Measurements from ENCODE around the gene DUSP6. TPM values are rescaled to one million over a fixed set of nuclear protein-coding genes. Genes with fewer than 3 reads are reported as not detected.

DUSP6 gene
- total and polyA plus RNA-seq, 2 of the 13 experiments (the other 11 are each of a cell fraction or from before 2014, with no cell fraction given), result 40.9 to 161 TPM

DNA sequence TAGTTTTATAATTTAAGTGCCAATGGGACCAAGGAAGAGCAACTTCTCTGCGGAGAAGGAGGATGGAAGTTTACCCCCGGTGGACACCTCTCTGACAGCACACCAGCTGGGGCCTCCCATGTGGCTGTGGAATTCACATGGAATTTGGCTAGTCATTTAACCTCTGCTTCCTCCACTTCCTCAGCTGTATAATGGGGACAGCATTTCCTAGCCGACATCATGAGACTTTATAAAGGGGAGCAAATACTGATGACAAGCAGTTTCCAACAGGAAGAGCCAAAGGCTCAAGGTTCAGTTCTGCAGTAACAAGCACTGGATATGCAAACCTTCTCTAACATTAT is 7.5 kb downstream of the DUSP6 start (continued):
- TF ChIP-seq, protein P1, sequence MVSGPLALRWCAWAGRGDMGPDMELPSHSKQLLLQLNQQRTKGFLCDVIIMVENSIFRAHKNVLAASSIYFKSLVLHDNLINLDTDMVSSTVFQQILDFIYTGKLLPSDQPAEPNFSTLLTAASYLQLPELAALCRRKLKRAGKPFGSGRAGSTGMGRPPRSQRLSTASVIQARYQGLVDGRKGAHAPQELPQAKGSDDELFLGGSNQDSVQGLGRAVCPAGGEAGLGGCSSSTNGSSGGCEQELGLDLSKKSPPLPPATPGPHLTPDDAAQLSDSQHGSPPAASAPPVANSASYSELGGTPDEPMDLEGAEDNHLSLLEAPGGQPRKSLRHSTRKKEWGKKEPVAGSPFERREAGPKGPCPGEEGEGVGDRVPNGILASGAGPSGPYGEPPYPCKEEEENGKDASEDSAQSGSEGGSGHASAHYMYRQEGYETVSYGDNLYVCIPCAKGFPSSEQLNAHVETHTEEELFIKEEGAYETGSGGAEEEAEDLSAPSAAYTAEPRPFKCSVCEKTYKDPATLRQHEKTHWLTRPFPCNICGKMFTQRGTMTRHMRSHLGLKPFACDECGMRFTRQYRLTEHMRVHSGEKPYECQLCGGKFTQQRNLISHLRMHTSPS (CRISPR knock-in tag; IDR thresholded peaks at IDR 0.05; ENCODE audit: low read depth), result no peak
- TF ChIP-seq, protein P2, sequence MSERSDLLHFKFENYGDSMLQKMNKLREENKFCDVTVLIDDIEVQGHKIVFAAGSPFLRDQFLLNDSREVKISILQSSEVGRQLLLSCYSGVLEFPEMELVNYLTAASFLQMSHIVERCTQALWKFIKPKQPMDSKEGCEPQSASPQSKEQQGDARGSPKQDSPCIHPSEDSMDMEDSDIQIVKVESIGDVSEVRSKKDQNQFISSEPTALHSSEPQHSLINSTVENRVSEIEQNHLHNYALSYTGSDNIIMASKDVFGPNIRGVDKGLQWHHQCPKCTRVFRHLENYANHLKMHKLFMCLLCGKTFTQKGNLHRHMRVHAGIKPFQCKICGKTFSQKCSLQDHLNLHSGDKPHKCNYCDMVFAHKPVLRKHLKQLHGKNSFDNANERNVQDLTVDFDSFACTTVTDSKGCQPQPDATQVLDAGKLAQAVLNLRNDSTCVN (CRISPR knock-in tag; IDR thresholded peaks at IDR 0.05; ENCODE audit: borderline replicate concordance), result no peak
- TF ChIP-seq SIN3B (IDR thresholded peaks at IDR 0.05; ENCODE audit: low read length) (0 out of 2 replicates have a peak, but pooled peaks have one; percentile 25), CENPX (CRISPR knock-in tag; IDR thresholded peaks at IDR 0.05) (no peak), TEAD3 (CRISPR knock-in tag; optimal IDR thresholded peaks at IDR 0.05; ENCODE audit: borderline replicate concordance) (peak; percentile 78), KDM2A (CRISPR knock-in tag; IDR thresholded peaks at IDR 0.05; ENCODE audit: borderline replicate concordance, low read depth) (no peak), PHF8 (CRISPR knock-in tag; IDR thresholded peaks at IDR 0.05) (no peak), KLF11 (CRISPR knock-in tag; IDR thresholded peaks at IDR 0.05) (no peak), KAT7 (CRISPR knock-in tag; IDR thresholded peaks at IDR 0.05; ENCODE audit: borderline replicate concordance) (no peak), PPARG (CRISPR knock-in tag; conservative IDR thresholded peaks at IDR 0.05) (0 out of 2 replicates have a peak, but pooled peaks have one; percentile 6), SIN3A (IDR thresholded peaks at IDR 0.05; ENCODE audit: borderline replicate concordance, low read depth, low read length) (no peak), SAP130 (CRISPR knock-in tag; IDR thresholded peaks at IDR 0.05; ENCODE audit: low read depth) (peak; percentile 48), THYN1 (CRISPR knock-in tag; IDR thresholded peaks at IDR 0.05; ENCODE audit: borderline replicate concordance, low read depth) (no peak), ZNF468 (CRISPR knock-in tag; IDR thresholded peaks at IDR 0.05) (no peak), SSRP1 (CRISPR knock-in tag; IDR thresholded peaks at IDR 0.05) (no peak; the same call in 1 of the 2 replicates), SRY (CRISPR knock-in tag; IDR thresholded peaks at IDR 0.05) (no peak), MZF1 (CRISPR knock-in tag; IDR thresholded peaks at IDR 0.05; ENCODE audit: borderline replicate concordance) (no peak), ZBTB7B (CRISPR knock-in tag; IDR thresholded peaks at IDR 0.05) (no peak), FOXK1 (CRISPR knock-in tag; IDR thresholded peaks at IDR 0.05; ENCODE audit: borderline replicate concordance, low read depth) (peak; percentile 15; the same call in 1 of the 2 replicates), ZNF260 (CRISPR knock-in tag; IDR thresholded peaks at IDR 0.05; ENCODE audit: borderline replicate concordance, low read depth) (no peak)
- TF ChIP-seq, protein P3, sequence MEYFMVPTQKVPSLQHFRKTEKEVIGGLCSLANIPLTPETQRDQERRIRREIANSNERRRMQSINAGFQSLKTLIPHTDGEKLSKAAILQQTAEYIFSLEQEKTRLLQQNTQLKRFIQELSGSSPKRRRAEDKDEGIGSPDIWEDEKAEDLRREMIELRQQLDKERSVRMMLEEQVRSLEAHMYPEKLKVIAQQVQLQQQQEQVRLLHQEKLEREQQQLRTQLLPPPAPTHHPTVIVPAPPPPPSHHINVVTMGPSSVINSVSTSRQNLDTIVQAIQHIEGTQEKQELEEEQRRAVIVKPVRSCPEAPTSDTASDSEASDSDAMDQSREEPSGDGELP (IDR thresholded peaks at IDR 0.05; ENCODE audit: borderline replicate concordance, low read depth), result peak; percentile 21; the same call in 1 of the 2 replicates
- TF ChIP-seq, protein P4, sequence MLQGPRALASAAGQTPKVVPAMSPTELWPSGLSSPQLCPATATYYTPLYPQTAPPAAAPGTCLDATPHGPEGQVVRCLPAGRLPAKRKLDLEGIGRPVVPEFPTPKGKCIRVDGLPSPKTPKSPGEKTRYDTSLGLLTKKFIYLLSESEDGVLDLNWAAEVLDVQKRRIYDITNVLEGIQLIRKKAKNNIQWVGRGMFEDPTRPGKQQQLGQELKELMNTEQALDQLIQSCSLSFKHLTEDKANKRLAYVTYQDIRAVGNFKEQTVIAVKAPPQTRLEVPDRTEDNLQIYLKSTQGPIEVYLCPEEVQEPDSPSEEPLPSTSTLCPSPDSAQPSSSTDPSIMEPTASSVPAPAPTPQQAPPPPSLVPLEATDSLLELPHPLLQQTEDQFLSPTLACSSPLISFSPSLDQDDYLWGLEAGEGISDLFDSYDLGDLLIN (CRISPR knock-in tag; IDR thresholded peaks at IDR 0.05; ENCODE audit: borderline replicate concordance), result no peak
- TF ChIP-seq, protein P5, sequence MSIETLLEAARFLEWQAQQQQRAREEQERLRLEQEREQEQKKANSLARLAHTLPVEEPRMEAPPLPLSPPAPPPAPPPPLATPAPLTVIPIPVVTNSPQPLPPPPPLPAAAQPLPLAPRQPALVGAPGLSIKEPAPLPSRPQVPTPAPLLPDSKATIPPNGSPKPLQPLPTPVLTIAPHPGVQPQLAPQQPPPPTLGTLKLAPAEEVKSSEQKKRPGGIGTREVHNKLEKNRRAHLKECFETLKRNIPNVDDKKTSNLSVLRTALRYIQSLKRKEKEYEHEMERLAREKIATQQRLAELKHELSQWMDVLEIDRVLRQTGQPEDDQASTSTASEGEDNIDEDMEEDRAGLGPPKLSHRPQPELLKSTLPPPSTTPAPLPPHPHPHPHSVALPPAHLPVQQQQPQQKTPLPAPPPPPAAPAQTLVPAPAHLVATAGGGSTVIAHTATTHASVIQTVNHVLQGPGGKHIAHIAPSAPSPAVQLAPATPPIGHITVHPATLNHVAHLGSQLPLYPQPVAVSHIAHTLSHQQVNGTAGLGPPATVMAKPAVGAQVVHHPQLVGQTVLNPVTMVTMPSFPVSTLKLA (IDR thresholded peaks at IDR 0.05), result no peak
- TF ChIP-seq, protein P6, sequence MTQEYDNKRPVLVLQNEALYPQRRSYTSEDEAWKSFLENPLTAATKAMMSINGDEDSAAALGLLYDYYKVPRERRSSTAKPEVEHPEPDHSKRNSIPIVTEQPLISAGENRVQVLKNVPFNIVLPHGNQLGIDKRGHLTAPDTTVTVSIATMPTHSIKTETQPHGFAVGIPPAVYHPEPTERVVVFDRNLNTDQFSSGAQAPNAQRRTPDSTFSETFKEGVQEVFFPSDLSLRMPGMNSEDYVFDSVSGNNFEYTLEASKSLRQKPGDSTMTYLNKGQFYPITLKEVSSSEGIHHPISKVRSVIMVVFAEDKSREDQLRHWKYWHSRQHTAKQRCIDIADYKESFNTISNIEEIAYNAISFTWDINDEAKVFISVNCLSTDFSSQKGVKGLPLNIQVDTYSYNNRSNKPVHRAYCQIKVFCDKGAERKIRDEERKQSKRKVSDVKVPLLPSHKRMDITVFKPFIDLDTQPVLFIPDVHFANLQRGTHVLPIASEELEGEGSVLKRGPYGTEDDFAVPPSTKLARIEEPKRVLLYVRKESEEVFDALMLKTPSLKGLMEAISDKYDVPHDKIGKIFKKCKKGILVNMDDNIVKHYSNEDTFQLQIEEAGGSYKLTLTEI (CRISPR knock-in tag; conservative IDR thresholded peaks at IDR 0.05), result no peak
